HepG2 (cell line): ENCODE results near the gene CBLB. TPM values are rescaled to one million over a fixed set of nuclear protein-coding genes. Genes with fewer than 3 reads are reported as not detected.

Source experiments
- FOXC1 ChIP-seq: sonication (generic); formaldehyde crosslinking; IDR thresholded peaks from 2 replicates; pipeline ENCODE4 v1.8.0; 2022; ENCODE audit warnings: mild to moderate bottlenecking, missing genetic modification reagents, borderline replicate concordance
- KLF16 ChIP-seq, 2 experiments: sonication (generic) in 1 of 2; formaldehyde crosslinking in 1 of 2; IDR thresholded peaks; 2 replicates each; pipeline versions ENCODE4 v1.6.1 to v1.8.0; 2016 to 2023; ENCODE audit warnings: missing genetic modification reagents in 2 of 2, missing compliant biosample characterization in 1 of 2
- NR0B2 ChIP-seq: sonication (generic); formaldehyde crosslinking; IDR thresholded peaks from 2 replicates; pipeline ENCODE4 v1.4.0; 2020; ENCODE audit warnings: mild to moderate bottlenecking, missing genetic modification reagents
- SRSF9 ChIP-seq: fragments of 200-400 bp; formaldehyde crosslinking; IDR thresholded peaks from 2 replicates; pipeline ENCODE4 v1.6.1; 2018; ENCODE audit warnings: borderline replicate concordance, mild to moderate bottlenecking, low read depth, low read length; ENCODE audit not compliant: insufficient read depth, poor library complexity, severe bottlenecking
- ZFP36L1 ChIP-seq: sonication (generic); formaldehyde crosslinking; IDR thresholded peaks from 2 replicates; pipeline ENCODE4 v1.8.0; 2022; ENCODE audit warnings: mild to moderate bottlenecking, missing genetic modification reagents, moderate library complexity
- ZNF318 ChIP-seq: sonication (generic); formaldehyde crosslinking; IDR thresholded peaks from 2 replicates; pipeline ENCODE4 v1.4.0; 2020; ENCODE audit warnings: mild to moderate bottlenecking, missing genetic modification reagents
- polyA plus RNA-seq, 8 experiments: library from polyadenylated mRNA; depleted of rRNA in 3 of 8; stranded (reverse) in 7 of 8; unstranded in 1 of 8; fragments of >200 nt; fragmentation: Illumina TruSeq in 4 of 8; extraction: Trizol in 4 of 8; gene quantifications; 2 replicates each; pipeline versions ENCODE4 v1.2.1 to v1.2.3, GENCODE V29; 2011 to 2016; ENCODE audit warnings: low read depth in 4 of 8, missing spikeins in 1 of 8, mixed read lengths in 1 of 8; ENCODE audit not compliant: insufficient read depth in 1 of 8
- total RNA-seq, 5 experiments: library from RNA; depleted of rRNA; stranded (reverse); fragments of >200 nt; fragmentation: Illumina TruSeq; extraction: Trizol; gene quantifications; 2 replicates each; pipeline ENCODE4 v1.2.3, GENCODE V29; 2016; ENCODE audit warnings: low read depth in 1 of 5
- TF ChIP-seq, protein P1 (sequence below), 2 experiments: sonication (generic) in 1 of 2; formaldehyde crosslinking in 1 of 2; IDR thresholded peaks; 2 replicates each; pipeline versions ENCODE4 v1.6.1 to v1.9.0; 2014 to 2022; ENCODE audit warnings: antibody characterized with exemption in 1 of 2, borderline replicate concordance in 1 of 2, inconsistent platforms in 1 of 2, low read depth in 1 of 2, missing genetic modification reagents in 1 of 2

CBLB gene
- total and polyA plus RNA-seq, 2 of the 13 experiments (the other 11 are each of a cell fraction or from before 2014, with no cell fraction given), result 9.8 to 16.4 TPM

DNA sequence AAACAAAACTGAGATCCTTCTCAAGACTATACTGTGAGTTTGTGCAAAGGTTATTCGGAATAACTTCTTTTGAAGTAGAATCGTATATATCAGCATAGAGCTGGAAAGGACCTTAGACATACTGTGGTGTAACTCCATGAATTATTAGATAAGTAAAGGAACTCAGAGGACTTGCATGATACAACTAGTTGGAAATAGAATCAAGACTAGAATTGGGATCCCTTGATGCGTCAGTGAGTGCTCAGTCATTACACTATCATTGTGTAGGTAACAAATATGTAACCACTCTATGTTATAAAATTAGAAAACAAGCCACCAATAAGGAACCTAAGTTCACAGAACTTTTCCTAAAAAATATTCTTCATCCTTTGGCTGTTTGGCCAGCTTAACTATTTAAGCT lies 61.1 kb downstream of the CBLB start (continued):
- TF ChIP-seq ZNF318 (CRISPR knock-in tag), result no peak
- TF ChIP-seq, protein P1, sequence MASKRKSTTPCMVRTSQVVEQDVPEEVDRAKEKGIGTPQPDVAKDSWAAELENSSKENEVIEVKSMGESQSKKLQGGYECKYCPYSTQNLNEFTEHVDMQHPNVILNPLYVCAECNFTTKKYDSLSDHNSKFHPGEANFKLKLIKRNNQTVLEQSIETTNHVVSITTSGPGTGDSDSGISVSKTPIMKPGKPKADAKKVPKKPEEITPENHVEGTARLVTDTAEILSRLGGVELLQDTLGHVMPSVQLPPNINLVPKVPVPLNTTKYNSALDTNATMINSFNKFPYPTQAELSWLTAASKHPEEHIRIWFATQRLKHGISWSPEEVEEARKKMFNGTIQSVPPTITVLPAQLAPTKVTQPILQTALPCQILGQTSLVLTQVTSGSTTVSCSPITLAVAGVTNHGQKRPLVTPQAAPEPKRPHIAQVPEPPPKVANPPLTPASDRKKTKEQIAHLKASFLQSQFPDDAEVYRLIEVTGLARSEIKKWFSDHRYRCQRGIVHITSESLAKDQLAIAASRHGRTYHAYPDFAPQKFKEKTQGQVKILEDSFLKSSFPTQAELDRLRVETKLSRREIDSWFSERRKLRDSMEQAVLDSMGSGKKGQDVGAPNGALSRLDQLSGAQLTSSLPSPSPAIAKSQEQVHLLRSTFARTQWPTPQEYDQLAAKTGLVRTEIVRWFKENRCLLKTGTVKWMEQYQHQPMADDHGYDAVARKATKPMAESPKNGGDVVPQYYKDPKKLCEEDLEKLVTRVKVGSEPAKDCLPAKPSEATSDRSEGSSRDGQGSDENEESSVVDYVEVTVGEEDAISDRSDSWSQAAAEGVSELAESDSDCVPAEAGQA (IDR thresholded peaks at IDR 0.05; ENCODE audit: low read depth), result no peak
- TF ChIP-seq, protein P1 (CRISPR knock-in tag; IDR thresholded peaks at IDR 0.05; ENCODE audit: borderline replicate concordance), result no peak
- TF ChIP-seq SRSF9, result no peak
- no peak for TF ChIP-seq ZFP36L1
- no peak for TF ChIP-seq FOXC1 (CRISPR knock-in tag)
- no peak for TF ChIP-seq NR0B2
- TF ChIP-seq KLF16 (CRISPR knock-in tag; IDR thresholded peaks at IDR 0.05), result no peak
